H9 (cell line): ENCODE results near the gene BCAT1. TPM values are rescaled to one million over a fixed set of nuclear protein-coding genes. Genes with fewer than 3 reads are reported as not detected.

Experiments
- DNase-seq: peaks from one replicate; pipeline ENCODE4 v3.0.0-alpha.2; 2017
- H2AFZ ChIP-seq: one replicate; pipeline ENCODE4 v1.6.1; 2013; ENCODE audit warnings: mild to moderate bottlenecking, low read length, control low read depth, moderate library complexity
- H2AK5ac ChIP-seq: 2 replicates; pipeline ENCODE4 v1.6.1; 2013; ENCODE audit warnings: low read length, control low read depth, mixed read lengths; ENCODE audit not compliant: insufficient read length
- H2BK120ac ChIP-seq: one replicate; pipeline ENCODE4 v1.6.1; 2013; ENCODE audit warnings: low read depth, mild to moderate bottlenecking, low read length, control low read depth, inconsistent platforms; ENCODE audit not compliant: poor library complexity, severe bottlenecking
- H2BK12ac ChIP-seq: 2 replicates; pipeline ENCODE4 v1.6.1; 2013; ENCODE audit warnings: low read length, control low read depth, mixed read lengths, low read depth; ENCODE audit not compliant: insufficient read length
- H2BK15ac ChIP-seq: 2 replicates; pipeline ENCODE4 v1.6.1; 2013; ENCODE audit warnings: low read depth, low read length, control low read depth
- H2BK20ac ChIP-seq: one replicate; pipeline ENCODE4 v1.6.1; 2013; ENCODE audit warnings: low read depth, mild to moderate bottlenecking, low read length, control low read depth, inconsistent platforms; ENCODE audit not compliant: poor library complexity, severe bottlenecking
- H2BK5ac ChIP-seq: 2 replicates; pipeline ENCODE4 v1.6.1; 2013; ENCODE audit warnings: low read length, control low read depth, mixed read lengths; ENCODE audit not compliant: insufficient read length
- H3K14ac ChIP-seq: 2 replicates; pipeline ENCODE4 v1.6.1; 2013; ENCODE audit warnings: low read length, control low read depth; ENCODE audit not compliant: insufficient read depth
- H3K18ac ChIP-seq: 2 replicates; pipeline ENCODE4 v1.6.1; 2013; ENCODE audit warnings: low read depth, mild to moderate bottlenecking, mixed read lengths, low read length, control low read depth; ENCODE audit not compliant: insufficient read length
- H3K23ac ChIP-seq: 2 replicates; pipeline ENCODE4 v1.6.1; 2013; ENCODE audit warnings: low read length, control low read depth, mixed read lengths, low read depth; ENCODE audit not compliant: insufficient read length
- H3K23me2 ChIP-seq: 2 replicates; pipeline ENCODE4 v1.6.1; 2013; ENCODE audit warnings: low read depth, mild to moderate bottlenecking, mixed read lengths, low read length, control low read depth; ENCODE audit not compliant: insufficient read length, poor library complexity, severe bottlenecking
- H3K27ac ChIP-seq: 2 replicates; pipeline ENCODE4 v1.5.1; 2013; ENCODE audit warnings: low read length, control low read depth, mixed read lengths, low read depth; ENCODE audit not compliant: insufficient read length
- H3K27me3 ChIP-seq: 2 replicates; pipeline ENCODE4 v1.6.1; 2013; ENCODE audit warnings: low read length, control low read depth, inconsistent platforms; ENCODE audit not compliant: insufficient read depth
- H3K4ac ChIP-seq: 2 replicates; pipeline ENCODE4 v1.6.1; 2013; ENCODE audit warnings: low read depth, mild to moderate bottlenecking, control low read depth, inconsistent platforms, low read length, moderate library complexity
- H3K4me1 ChIP-seq: 2 replicates; pipeline ENCODE4 v1.6.1; 2013; ENCODE audit warnings: low read length, control low read depth, inconsistent platforms; ENCODE audit not compliant: insufficient read depth
- H3K4me2 ChIP-seq: 2 replicates; pipeline ENCODE4 v1.6.1; 2013; ENCODE audit warnings: low read length, control low read depth, mixed read lengths; ENCODE audit not compliant: insufficient read length, insufficient read depth
- H3K56ac ChIP-seq: 2 replicates; pipeline ENCODE4 v1.6.1; 2013; ENCODE audit warnings: low read depth, mild to moderate bottlenecking, mixed read lengths, low read length, control low read depth; ENCODE audit not compliant: insufficient read length
- H3K79me1 ChIP-seq: 2 replicates; pipeline ENCODE4 v1.6.1; 2013; ENCODE audit warnings: low read depth, mild to moderate bottlenecking, moderate library complexity, low read length, control low read depth, inconsistent platforms; ENCODE audit not compliant: insufficient read depth, poor library complexity, severe bottlenecking
- H3K79me2 ChIP-seq: 2 replicates; pipeline ENCODE4 v1.6.1; 2013; ENCODE audit warnings: low read length, control low read depth, inconsistent platforms; ENCODE audit not compliant: insufficient read depth
- H3K9ac ChIP-seq: 2 replicates; pipeline ENCODE4 v1.6.1; 2013; ENCODE audit warnings: low read length, control low read depth, mixed read lengths; ENCODE audit not compliant: insufficient read length; ENCODE audit errors: extremely low read depth
- H3K9me3 ChIP-seq: one replicate; pipeline ENCODE4 v1.6.1; 2013; ENCODE audit warnings: low read depth, low read length, inconsistent platforms; ENCODE audit not compliant: control insufficient read depth
- H3T11ph ChIP-seq: one replicate; pipeline ENCODE4 v1.6.1; 2013; ENCODE audit warnings: mild to moderate bottlenecking, low read length, control low read depth, inconsistent platforms
- H4K20me1 ChIP-seq: one replicate; pipeline ENCODE4 v1.6.1; 2013; ENCODE audit not compliant: control insufficient read depth, insufficient read length, insufficient read depth
- H4K5ac ChIP-seq: 2 replicates; pipeline ENCODE4 v1.6.1; 2013; ENCODE audit warnings: low read depth, mild to moderate bottlenecking, mixed read lengths, low read length, control low read depth; ENCODE audit not compliant: insufficient read length
- H4K8ac ChIP-seq: replicated peaks from 2 replicates; pipeline ENCODE4 v1.6.1; 2013; ENCODE audit warnings: low read length, control low read depth, mixed read lengths, low read depth; ENCODE audit not compliant: insufficient read length
- H4K91ac ChIP-seq: 2 replicates; pipeline ENCODE4 v1.6.1; 2013; ENCODE audit warnings: low read depth, mild to moderate bottlenecking, moderate library complexity, mixed read lengths, low read length, control low read depth; ENCODE audit not compliant: insufficient read length
- H3K27ac Mint-ChIP-seq, 3 experiments: 2 replicates in 2 of 3; 3 replicates in 1 of 3; pipeline ENCODE4 v1.8.0; 2020 to 2021; ENCODE audit warnings: mixed read lengths in 3 of 3, mild to moderate bottlenecking in 1 of 3, moderate library complexity in 1 of 3
- H3K27me3 Mint-ChIP-seq: 2 replicates; pipeline ENCODE4 v1.8.0; 2021; ENCODE audit warnings: low read depth, mild to moderate bottlenecking, moderate library complexity, mixed read lengths
- H3K36me3 Mint-ChIP-seq, 3 experiments: 2 replicates in 2 of 3; 3 replicates in 1 of 3; pipeline ENCODE4 v1.8.0; 2020 to 2021; ENCODE audit warnings: low read depth in 3 of 3, mixed read lengths in 3 of 3; ENCODE audit not compliant: insufficient read depth in 1 of 3
- H3K4me1 Mint-ChIP-seq, 2 experiments: 2 replicates each; pipeline ENCODE4 v1.8.0; 2020; ENCODE audit warnings: mixed read lengths in 2 of 2
- H3K4me3 Mint-ChIP-seq, 2 experiments: 2 replicates in 1 of 2; 3 replicates in 1 of 2; pipeline ENCODE4 v1.8.0; 2020 to 2021; ENCODE audit warnings: mild to moderate bottlenecking in 2 of 2, mixed read lengths in 2 of 2, moderate library complexity in 1 of 2
- H3K9me3 Mint-ChIP-seq, 2 experiments: 2 replicates in 1 of 2; 3 replicates in 1 of 2; pipeline ENCODE4 v1.8.0; 2020; ENCODE audit warnings: mild to moderate bottlenecking in 2 of 2, mixed read lengths in 2 of 2, moderate library complexity in 1 of 2
- CTCF ChIP-seq: fragments of 200-600 bp; sonication (generic); conservative IDR thresholded peaks from 3 replicates; pipeline ENCODE4 v1.8.0; 2021; ENCODE audit warnings: antibody characterized with exemption, mild to moderate bottlenecking
- WGBS: extraction: QIAGEN DNeasy Blood & Tissue Kit; methylation state at CpG from one replicate; pipeline ENCODE4 v1.1.7; 2013; ENCODE audit warnings: missing lambda C conversion rate, low lambda C conversion rate, mixed read lengths; ENCODE audit not compliant: insufficient read length; ENCODE audit errors: extremely low coverage; 5-methylcytosine and 5-hydroxymethylcytosine counted together
- total RNA-seq: library from RNA; stranded (reverse); gene quantifications from 2 replicates; pipeline ENCODE4 v1.2.1, GENCODE V29; 2021

BCAT1 gene
- total RNA-seq, 1 experiment from 2014 or later = 244 TPM

- Histone ChIP-seq H2BK5ac (no peak overlapping the region), H3K9ac (no peak overlapping the region), H3K4ac (no peak overlapping the region), H4K91ac (no peak overlapping the region), H2BK120ac (no peak overlapping the region), H3K79me2 (no peaks in the 10 kb centered on the region), H3K23ac (no peak overlapping the region), H3K4me1 (no peaks in the 10 kb centered on the region), H3K27me3 (no peaks in the 10 kb centered on the region), H2AK5ac (no peak overlapping the region), H3K14ac (no peak overlapping the region), H3K4me2 (no peak overlapping the region), H4K8ac (no peak overlapping the region), H2BK15ac (no peak overlapping the region), H2BK12ac (no peak overlapping the region), H3K9me3 (no peaks in the 10 kb centered on the region), H3K23me2 (no peaks in the 10 kb centered on the region), H4K20me1 (no peaks in the 10 kb centered on the region), H3K79me1 (no peaks in the 10 kb centered on the region), H3K18ac (no peak overlapping the region), H3K27ac (no peak overlapping the region), H3T11ph (no peak overlapping the region), H2AFZ (no peak overlapping the region), H4K5ac (no peak overlapping the region), H3K56ac (no peak overlapping the region), H2BK20ac (no peak overlapping the region)
- DNase-seq = no peak
- no CpG with 5 or more reads among the region's 2 CpGs for WGBS
- Mint-ChIP-seq H3K4me3 (no peak overlapping the region), H3K36me3 (peaks cover 0 to 2% (median 0%) of the 10 kb centered on the region in 3 experiments; a peak in 3 of 7 replicates), H3K4me1 (peaks cover 0 to 6% of the 10 kb centered on the region in 2 experiments; a peak in 1 of 4 replicates), H3K9me3 (peaks cover 6 to 7% of the 10 kb centered on the region in 2 experiments), H3K27ac (no peak overlapping the region), H3K27me3 (no peaks in the 10 kb centered on the region)
- no peak for TF ChIP-seq CTCF
Measured at GRCh38 chr12:24989216-24989615, 40.3 kb upstream of the BCAT1 start.
